Measurements from ENCODE around the gene LEPR.

LEPR gene

GRCh38 chr1:65409314-65409713 lies 11.2 kb upstream of the LEPR start:
- DNase-seq (ENCODE audit: low spot score) = no peak
- no peak for TF ChIP-seq CTCF (IDR thresholded peaks at IDR 0.05; ENCODE audit: extremely low read depth, insufficient read depth, missing control alignments)
- in situ Hi-C loops (cut with MboI; ENCODE audit: low pct_unique_long_range_greater_than_20kb, low sequenced_read_pairs, unreplicated experiment) = no loop called here

GRCh38 chr1:65409816-65410326 lies 10.6 kb upstream of the LEPR start:
- no peak for TF ChIP-seq CTCF (IDR thresholded peaks at IDR 0.05; ENCODE audit: extremely low read depth, insufficient read depth, missing control alignments)
- DNase-seq (ENCODE audit: low spot score) = no peak
- in situ Hi-C loops (cut with MboI; ENCODE audit: low pct_unique_long_range_greater_than_20kb, low sequenced_read_pairs, unreplicated experiment) = no loop called here

GRCh38 chr1:65412256-65412983 lies 8.0 kb upstream of the LEPR start:
- in situ Hi-C loops (cut with MboI; ENCODE audit: low pct_unique_long_range_greater_than_20kb, low sequenced_read_pairs, unreplicated experiment) = no loop called here
- no peak for TF ChIP-seq CTCF (IDR thresholded peaks at IDR 0.05; ENCODE audit: extremely low read depth, insufficient read depth, missing control alignments)
- DNase-seq (ENCODE audit: low spot score) = no peak

GRCh38 chr1:65412984-65413375 lies 7.5 kb upstream of the LEPR start:
- TF ChIP-seq CTCF (IDR thresholded peaks at IDR 0.05; ENCODE audit: extremely low read depth, insufficient read depth, missing control alignments) = no peak
- in situ Hi-C loops (cut with MboI; ENCODE audit: low pct_unique_long_range_greater_than_20kb, low sequenced_read_pairs, unreplicated experiment) = no loop called here
- no peak for DNase-seq (ENCODE audit: low spot score)

GRCh38 chr1:65414538-65414937 lies 5.9 kb upstream of the LEPR start:
- in situ Hi-C loops (cut with MboI; ENCODE audit: low pct_unique_long_range_greater_than_20kb, low sequenced_read_pairs, unreplicated experiment) = no loop called here
- TF ChIP-seq CTCF (IDR thresholded peaks at IDR 0.05; ENCODE audit: extremely low read depth, insufficient read depth, missing control alignments) = no peak
- DNase-seq (ENCODE audit: low spot score) = no peak

GRCh38 chr1:65416767-65417166 lies 3.7 kb upstream of the LEPR start:
- DNase-seq (ENCODE audit: low spot score) = no peak
- in situ Hi-C loops (cut with MboI; ENCODE audit: low pct_unique_long_range_greater_than_20kb, low sequenced_read_pairs, unreplicated experiment) = no loop called here
- no peak for TF ChIP-seq CTCF (IDR thresholded peaks at IDR 0.05; ENCODE audit: extremely low read depth, insufficient read depth, missing control alignments)

All from GM13977 (cell line).